HepG2 (cell line): Measurements from ENCODE around the gene CD177. TPM values are rescaled to one million over a fixed set of nuclear protein-coding genes. Genes with fewer than 3 reads are reported as not detected.
A peak's percentile ranks its signal among the peaks of the same experiment; 100 is the strongest.

ENCODE experiments used
- ATAC-seq: fragments of 200-7000 bp; cut with Tn5 transposase; 3 replicates; pipeline ENCODE4 v1.9.1; 2020; ENCODE audit warnings: mild to moderate bottlenecking, moderate library complexity
- BruUV-seq: library from RNA; stranded (reverse); fragments of 400-500 nt; replicated peaks from 2 replicates; lab custom pipeline; 2021; lab: Mats Ljungman, UMichigan
- CTCF ChIA-PET: fragments of 300-600 bp; formaldehyde crosslinking; extraction: SDS; loops from one replicate; lab custom pipeline; 2021; ENCODE audit warnings: low total read pairs, inconsistent platforms, low intra/inter-chr PET ratio; lab: Yijun Ruan, JAX
- POLR2A ChIA-PET: fragments of 350-600 bp; sonication (Branson Sonifier 250); formaldehyde crosslinking; loops from one replicate; lab custom pipeline; 2020; ENCODE audit warnings: antibody characterized with exemption, inconsistent platforms; lab: Yijun Ruan, JAX
- DNase-seq: peaks from one replicate; pipeline ENCODE4 v3.0.0-alpha.2; 2015; ENCODE audit warnings: low spot score
- FAIRE-seq: peaks from 3 replicates; lab custom pipeline; 2011; peaks lifted over from hg19 to GRCh38; lab: Jason Lieb, UNC
- H2AFZ ChIP-seq: one replicate; pipeline ENCODE4 v1.6.1; 2011; ENCODE audit warnings: low read length, inconsistent platforms
- H3K27ac ChIP-seq: fragments of 300-600 bp; 3 replicates; pipeline ENCODE4 v1.8.0; 2011; ENCODE audit warnings: mixed run types, mild to moderate bottlenecking, mixed read lengths, low read length, inconsistent platforms; ENCODE audit not compliant: insufficient read depth; ENCODE audit errors: extremely low read length
- H3K27me3 ChIP-seq, 2 experiments: fragments of 200-600 bp in 1 of 2; 2 replicates in 1 of 2; 3 replicates in 1 of 2; pipeline versions ENCODE4 v1.6.0 to v1.8.0; 2011; ENCODE audit warnings: low read length in 2 of 2, mild to moderate bottlenecking in 2 of 2, moderate library complexity in 2 of 2, inconsistent platforms in 1 of 2; ENCODE audit not compliant: insufficient read depth in 2 of 2, control insufficient read depth in 1 of 2
- H3K36me3 ChIP-seq, 2 experiments: fragments of 200-600 bp in 1 of 2; replicated peaks in 1 of 2; 2 replicates in 1 of 2; 3 replicates in 1 of 2; pipeline versions ENCODE4 v1.5.1 to v1.8.0; 2011; ENCODE audit warnings: low read length in 2 of 2, inconsistent platforms in 1 of 2; ENCODE audit not compliant: insufficient read depth in 2 of 2, control insufficient read depth in 1 of 2
- H3K4me1 ChIP-seq: 2 replicates; pipeline ENCODE4 v1.5.1; 2012; ENCODE audit warnings: low read length, inconsistent platforms; ENCODE audit not compliant: insufficient read depth
- H3K4me2 ChIP-seq: 2 replicates; pipeline ENCODE4 v1.6.0; 2011; ENCODE audit warnings: low read depth, low read length, inconsistent platforms
- H3K4me3 ChIP-seq, 3 experiments: fragments of 200-600 bp in 1 of 3; sonication (generic), shearing (Covaris generic) in 1 of 3; replicated peaks in 1 of 3; 2 replicates each; pipeline ENCODE4 v1.5.1; 2011 to 2016; ENCODE audit warnings: low read length in 3 of 3, inconsistent platforms in 2 of 3, low read depth in 2 of 3, mild to moderate bottlenecking in 2 of 3, control low read depth in 1 of 3, mixed read lengths in 1 of 3; ENCODE audit not compliant: insufficient read depth in 1 of 3
- H3K79me2 ChIP-seq: one replicate; pipeline ENCODE4 v1.6.1; 2011; ENCODE audit warnings: low read length, inconsistent platforms; ENCODE audit not compliant: insufficient read depth
- H3K9ac ChIP-seq: 2 replicates; pipeline ENCODE4 v1.6.0; 2011; ENCODE audit warnings: mild to moderate bottlenecking, low read depth, low read length, inconsistent platforms; ENCODE audit not compliant: insufficient read depth
- H3K9me3 ChIP-seq: 2 replicates; pipeline ENCODE4 v1.5.1; 2012; ENCODE audit warnings: mild to moderate bottlenecking, low read length
- H4K20me1 ChIP-seq: 2 replicates; pipeline ENCODE4 v1.6.0; 2011; ENCODE audit warnings: inconsistent platforms, mild to moderate bottlenecking, low read length, moderate library complexity; ENCODE audit not compliant: insufficient read depth
- CENPBD1 ChIP-seq: sonication (generic); formaldehyde crosslinking; IDR thresholded peaks from 2 replicates; pipeline ENCODE4 v1.8.0; 2022; ENCODE audit warnings: missing genetic modification reagents, low read depth, mild to moderate bottlenecking, borderline replicate concordance
- KDM2A ChIP-seq: sonication (generic); formaldehyde crosslinking; IDR thresholded peaks from 2 replicates; pipeline ENCODE4 v1.4.0; 2020; ENCODE audit warnings: low read depth, missing genetic modification reagents, borderline replicate concordance
- RAD21 ChIP-seq: fragments of 450-650 bp; formaldehyde crosslinking; IDR thresholded peaks from 2 replicates; pipeline ENCODE4 v1.5.0; 2020; ENCODE audit warnings: mild to moderate bottlenecking
- RFX1 ChIP-seq: fragments of 450-650 bp; IDR thresholded peaks from 2 replicates; pipeline ENCODE4 v1.6.1; 2017
- RFX3 ChIP-seq: IDR thresholded peaks from 2 replicates; pipeline ENCODE4 v1.6.1; 2016; ENCODE audit warnings: missing biosample characterization, missing genetic modification reagents
- RFX5 ChIP-seq: IDR thresholded peaks from 2 replicates; pipeline ENCODE4 v1.6.1; 2011; ENCODE audit warnings: low read depth, low read length, improper control_type of control experiment
- SIN3A ChIP-seq: IDR thresholded peaks from 2 replicates; pipeline ENCODE4 v1.6.1; 2011; ENCODE audit warnings: low read depth, mild to moderate bottlenecking, control low read depth, low read length, borderline replicate concordance
- SMC3 ChIP-seq: IDR thresholded peaks from 2 replicates; pipeline ENCODE4 v1.6.1; 2011; ENCODE audit warnings: low read length, improper control_type of control experiment
- SOX5 ChIP-seq: IDR thresholded peaks from 2 replicates; pipeline ENCODE4 v1.6.1; 2016; ENCODE audit warnings: borderline replicate concordance
- STAG1 ChIP-seq: sonication (generic); formaldehyde crosslinking; IDR thresholded peaks from 2 replicates; pipeline ENCODE4 v1.4.0; 2020; ENCODE audit warnings: missing genetic modification reagents
- TFDP1 ChIP-seq: IDR thresholded peaks from 2 replicates; pipeline ENCODE4 v1.6.1; 2016; ENCODE audit warnings: missing compliant biosample characterization, missing genetic modification reagents, borderline replicate concordance
- XRCC5 ChIP-seq: fragments of 200-400 bp; formaldehyde crosslinking; optimal IDR thresholded peaks from 2 replicates; pipeline ENCODE3; 2017; ENCODE audit warnings: mild to moderate bottlenecking, low read length
- ZNF570 ChIP-seq: sonication (generic); formaldehyde crosslinking; IDR thresholded peaks from 2 replicates; pipeline ENCODE4 v1.4.0; 2020; ENCODE audit warnings: mild to moderate bottlenecking, missing genetic modification reagents, borderline replicate concordance
- WGBS: methylation state at CpG from one replicate; pipeline ENCODE4 v1.1.6; 2017; ENCODE audit warnings: low lambda C conversion rate; 5-methylcytosine and 5-hydroxymethylcytosine counted together
- in situ Hi-C: cut with HindIII; loops from 2 replicates; pipeline ENCODE4 v1.10.0; 2017; ENCODE audit warnings: low pct_unique_long_range_greater_than_20kb; ENCODE audit not compliant: extremely low pct_ligation_motif_present
- intact Hi-C: fragments of 100-400 bp; cut with micrococcal nuclease; formaldehyde crosslinking; loops from one replicate; pipeline ENCODE4 v1.10.0; 2022; ENCODE audit not compliant: unreplicated experiment
- polyA plus RNA-seq, 8 experiments: library from polyadenylated mRNA; depleted of rRNA in 3 of 8; stranded (reverse) in 7 of 8; unstranded in 1 of 8; fragments of >200 nt; fragmentation: Illumina TruSeq in 4 of 8; extraction: Trizol in 4 of 8; gene quantifications; 2 replicates each; pipeline versions ENCODE4 v1.2.1 to v1.2.3, GENCODE V29; 2011 to 2016; ENCODE audit warnings: low read depth in 4 of 8, missing spikeins in 1 of 8, mixed read lengths in 1 of 8; ENCODE audit not compliant: insufficient read depth in 1 of 8
- total RNA-seq, 5 experiments: library from RNA; depleted of rRNA; stranded (reverse); fragments of >200 nt; fragmentation: Illumina TruSeq; extraction: Trizol; gene quantifications; 2 replicates each; pipeline ENCODE4 v1.2.3, GENCODE V29; 2016; ENCODE audit warnings: low read depth in 1 of 5
- TF ChIP-seq, protein P1 (sequence below): sonication (generic); formaldehyde crosslinking; IDR thresholded peaks from 2 replicates; pipeline ENCODE4 v1.5.0; 2020; ENCODE audit warnings: mild to moderate bottlenecking, missing genetic modification reagents, moderate library complexity
- TF ChIP-seq, protein P2 (sequence below): sonication (generic); formaldehyde crosslinking; conservative IDR thresholded peaks from 2 replicates; pipeline ENCODE4 v1.4.0; 2020; ENCODE audit warnings: missing genetic modification reagents

Gene CD177
- total and polyA plus RNA-seq, 2 of the 13 experiments (the other 11 are each of a cell fraction or from before 2014, with no cell fraction given): not detected

DNA sequence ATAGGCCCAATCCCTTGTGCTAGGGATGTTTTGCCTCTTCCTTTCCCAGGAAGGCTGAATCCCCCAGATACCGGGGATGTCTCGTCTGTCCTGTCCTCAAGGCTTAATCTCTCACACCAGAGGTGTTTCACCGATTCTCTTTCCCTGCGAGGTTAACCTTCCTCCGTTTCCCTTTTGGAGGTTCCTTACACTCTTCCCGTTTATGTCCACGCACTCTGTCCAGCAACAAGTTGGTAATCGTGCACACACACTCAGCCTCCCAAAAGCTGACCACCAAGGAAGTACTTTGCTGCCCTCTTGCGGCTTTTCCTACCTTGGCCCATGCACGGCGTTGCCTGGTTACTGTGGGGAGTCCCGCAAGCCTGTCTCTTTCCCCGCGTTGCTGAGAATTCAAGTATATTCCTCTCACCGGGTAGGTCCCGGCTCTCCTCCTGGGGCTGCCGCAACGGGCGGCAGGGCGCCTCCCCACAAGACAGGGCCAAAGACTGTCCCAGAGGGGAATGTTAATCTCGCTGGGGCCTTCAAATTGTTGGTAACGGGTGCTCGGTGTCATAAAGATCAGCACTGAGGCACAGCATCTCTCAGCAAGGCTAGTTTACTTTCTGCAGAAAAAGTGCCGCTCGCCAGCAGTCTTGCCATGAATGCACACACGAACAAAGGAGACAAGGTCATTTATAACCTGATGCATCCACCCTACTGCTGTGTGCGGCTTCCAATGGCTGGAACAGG is 36.7 kb upstream of the CD177 start:
- Histone ChIP-seq H3K27me3 (peaks cover 0 to 6% of the 10 kb centered on the region in 2 experiments; a peak in 1 of 5 replicates), H3K4me3 (no peak overlapping the region), H3K9ac (no peak overlapping the region), H3K27ac (no peak overlapping the region), H3K4me1 (no peaks in the 10 kb centered on the region), H4K20me1 (no peaks in the 10 kb centered on the region), H3K4me2 (no peak overlapping the region), H2AFZ (no peak overlapping the region)
- FAIRE-seq (peak; percentile 42), ATAC-seq (peak; percentile 95), DNase-seq (peak; percentile 56)
- intact Hi-C loops (no loop called here), in situ Hi-C loops (loop anchor here (25.0 kb wide), 1 partner anchor 204 kb away; no protein-coding TSS in a partner anchor)
- BruUV-seq: no TSS peak
- CTCF ChIA-PET: interaction anchor here (0.8 kb wide), 1 partner anchor 11 kb away, joined by 3 read pairs; no protein-coding TSS in a partner anchor
- POLR2A ChIA-PET: no interaction called here
- TF ChIP-seq RFX1: 0 out of 2 replicates have a peak, but pooled peaks have one; percentile 12
- TF ChIP-seq SIN3A: no peak
- TF ChIP-seq KDM2A (CRISPR knock-in tag): peak; percentile 24; the same call in 1 of the 2 replicates
- peak; percentile 51 for TF ChIP-seq RAD21
- TF ChIP-seq RFX3: peak; percentile 30; the same call in 1 of the 2 replicates
- peak; percentile 67 for TF ChIP-seq XRCC5
- 0 out of 2 replicates have a peak, but pooled peaks have one; percentile 11 for TF ChIP-seq RFX5
- peak; percentile 55; the same call in 1 of the 2 replicates for TF ChIP-seq SMC3
- no peak for TF ChIP-seq TFDP1 (CRISPR knock-in tag)
- no peak for TF ChIP-seq ZNF570
- no peak for TF ChIP-seq SOX5 (CRISPR knock-in tag)
- TF ChIP-seq, protein P1, sequence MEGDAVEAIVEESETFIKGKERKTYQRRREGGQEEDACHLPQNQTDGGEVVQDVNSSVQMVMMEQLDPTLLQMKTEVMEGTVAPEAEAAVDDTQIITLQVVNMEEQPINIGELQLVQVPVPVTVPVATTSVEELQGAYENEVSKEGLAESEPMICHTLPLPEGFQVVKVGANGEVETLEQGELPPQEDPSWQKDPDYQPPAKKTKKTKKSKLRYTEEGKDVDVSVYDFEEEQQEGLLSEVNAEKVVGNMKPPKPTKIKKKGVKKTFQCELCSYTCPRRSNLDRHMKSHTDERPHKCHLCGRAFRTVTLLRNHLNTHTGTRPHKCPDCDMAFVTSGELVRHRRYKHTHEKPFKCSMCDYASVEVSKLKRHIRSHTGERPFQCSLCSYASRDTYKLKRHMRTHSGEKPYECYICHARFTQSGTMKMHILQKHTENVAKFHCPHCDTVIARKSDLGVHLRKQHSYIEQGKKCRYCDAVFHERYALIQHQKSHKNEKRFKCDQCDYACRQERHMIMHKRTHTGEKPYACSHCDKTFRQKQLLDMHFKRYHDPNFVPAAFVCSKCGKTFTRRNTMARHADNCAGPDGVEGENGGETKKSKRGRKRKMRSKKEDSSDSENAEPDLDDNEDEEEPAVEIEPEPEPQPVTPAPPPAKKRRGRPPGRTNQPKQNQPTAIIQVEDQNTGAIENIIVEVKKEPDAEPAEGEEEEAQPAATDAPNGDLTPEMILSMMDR: peak; percentile 86
- peak; percentile 64 for TF ChIP-seq STAG1
- TF ChIP-seq, protein P2, sequence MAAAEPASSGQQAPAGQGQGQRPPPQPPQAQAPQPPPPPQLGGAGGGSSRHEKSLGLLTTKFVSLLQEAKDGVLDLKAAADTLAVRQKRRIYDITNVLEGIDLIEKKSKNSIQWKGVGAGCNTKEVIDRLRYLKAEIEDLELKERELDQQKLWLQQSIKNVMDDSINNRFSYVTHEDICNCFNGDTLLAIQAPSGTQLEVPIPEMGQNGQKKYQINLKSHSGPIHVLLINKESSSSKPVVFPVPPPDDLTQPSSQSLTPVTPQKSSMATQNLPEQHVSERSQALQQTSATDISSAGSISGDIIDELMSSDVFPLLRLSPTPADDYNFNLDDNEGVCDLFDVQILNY (CRISPR knock-in tag): no peak
- TF ChIP-seq CENPBD1 (CRISPR knock-in tag): no peak
- TF ChIP-seq, all 625 proteins: peak for 9
- Histone ChIP-seq H3K9me3 (no peaks in the 10 kb centered on the region), H3K79me2 (no peaks in the 10 kb centered on the region), H3K36me3 (no peaks in the 10 kb centered on the region)
- 18% methylated on average over 24 of the region's 27 CpGs for WGBS
